NCI-H2081 treated with DMSO at 0.1 percent for 48 hours (cell line): Measurements from ENCODE around the gene SERPINF2.
A peak's percentile ranks its signal among the peaks of the same experiment; 100 is the strongest.
"Not testable (repeated sequence)": the region's sequence is repeated elsewhere in the genome, so short reads cannot be mapped to it uniquely, and the experiment has no call there.

ENCODE experiments used
- DNase-seq: peaks from one replicate; lab custom pipeline; 2025; lab: John Stamatoyannopoulos, UW

SERPINF2 gene

DNA sequence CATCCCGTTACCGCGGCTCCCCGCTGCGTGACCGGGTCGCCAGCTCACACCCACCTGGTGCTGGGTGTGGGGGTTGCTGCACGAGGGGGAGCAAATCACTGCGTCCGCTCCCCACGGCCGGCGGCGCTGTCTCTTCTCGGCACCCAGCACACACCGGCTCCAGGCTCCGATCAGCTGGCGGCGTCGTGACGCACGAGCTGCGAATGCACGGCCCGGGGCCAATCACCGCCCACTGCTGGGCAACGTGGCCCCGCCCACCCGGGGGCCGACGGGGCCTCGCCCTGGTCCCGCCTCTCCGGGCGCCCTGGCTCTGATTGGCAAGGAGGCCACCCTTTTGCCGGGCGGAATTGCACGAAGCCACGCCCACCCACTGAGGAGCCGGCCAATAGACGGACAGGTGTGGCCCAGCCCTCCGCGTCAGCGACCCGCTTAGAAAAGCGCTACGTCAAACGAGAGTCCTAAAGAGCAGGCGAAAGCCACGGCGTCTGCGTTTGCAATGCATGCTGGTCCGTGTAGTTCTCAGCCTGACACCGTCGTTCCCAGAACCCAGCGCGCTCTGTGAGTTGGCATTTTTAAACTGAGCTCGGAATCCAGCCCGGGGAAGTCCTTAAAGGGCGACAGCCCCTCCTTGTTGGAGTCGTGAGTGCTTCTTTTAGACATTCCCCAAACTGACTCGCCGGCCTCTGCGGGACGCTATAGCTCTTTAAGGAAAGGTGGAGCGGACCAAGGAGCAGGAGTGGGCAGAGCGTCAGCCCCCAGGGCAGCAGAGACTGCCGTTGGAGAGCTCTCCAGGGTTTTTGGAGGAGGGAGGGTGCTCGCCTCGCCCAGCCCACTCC lies 26.4 kb upstream of the SERPINF2 start:
- DNase-seq = peak; percentile 93

DNA sequence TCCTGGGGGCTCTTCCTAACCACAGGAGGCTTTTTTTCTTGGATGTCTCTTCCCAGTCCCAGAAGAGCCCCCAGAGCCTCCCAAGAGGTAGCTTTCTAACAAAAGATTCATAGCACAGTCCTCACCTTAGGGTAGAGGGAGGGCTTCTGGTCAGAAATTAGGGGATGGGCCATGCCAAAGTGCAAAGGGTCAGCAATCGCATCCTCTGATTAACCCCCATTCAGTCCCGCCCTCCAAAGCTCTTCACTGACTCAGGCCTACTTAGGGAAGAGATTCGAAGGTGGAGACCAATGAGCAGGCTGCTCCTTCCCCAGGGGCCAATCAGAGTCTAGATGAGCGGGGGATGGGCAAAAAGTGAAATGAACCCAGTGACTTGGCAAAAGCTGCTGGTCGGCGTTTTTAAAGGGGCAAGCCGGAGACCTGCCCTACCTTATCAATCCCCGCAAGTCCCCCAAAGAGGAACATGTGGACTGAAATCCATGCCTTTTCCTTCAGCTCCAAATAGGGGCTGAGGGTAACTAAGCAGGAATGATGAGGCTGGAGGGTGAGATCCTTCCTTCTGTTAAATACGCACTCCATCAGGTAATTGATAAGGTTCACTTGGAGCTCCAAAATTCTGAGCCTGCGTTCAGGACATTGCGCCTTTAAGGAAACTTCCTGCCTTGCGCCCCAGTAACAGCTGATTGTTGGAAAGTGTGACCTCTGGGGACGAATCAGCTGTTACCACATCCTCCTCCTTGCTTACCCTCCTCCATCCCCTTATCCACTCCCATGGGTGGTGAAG lies 25.6 kb upstream of the SERPINF2 start:
- DNase-seq = peak; percentile 56

- no peak for DNase-seq
These were observed 24.1 kb upstream of the SERPINF2 start for GRCh38 chr17:1718362-1719165.

DNA sequence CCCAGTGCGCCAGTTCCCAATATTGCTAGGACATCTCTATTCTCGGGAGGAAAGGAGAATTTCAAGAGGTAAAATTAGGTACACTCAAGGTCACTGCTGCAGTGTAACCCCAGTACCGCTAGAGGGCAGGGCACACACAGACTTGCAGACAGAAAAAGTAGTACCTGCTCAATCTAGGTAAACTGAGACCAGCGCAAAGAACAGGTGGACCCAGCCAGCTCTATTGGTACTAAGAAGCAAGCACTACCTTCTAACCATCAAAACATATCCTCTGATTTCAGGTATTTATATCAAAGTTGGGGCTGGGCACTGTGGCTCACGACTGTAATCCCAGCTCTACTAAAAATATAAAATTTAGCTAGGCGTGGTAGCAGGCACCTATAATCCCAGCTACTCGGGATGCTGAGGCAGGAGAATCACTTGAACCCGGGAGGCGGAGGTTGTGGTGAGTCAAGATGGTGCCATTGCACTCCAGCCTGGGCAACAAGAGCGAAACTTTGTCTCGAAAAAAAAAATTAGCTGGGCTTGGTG lies 21.8 kb upstream of the SERPINF2 start:
- DNase-seq = no peak

GRCh38 chr17:1722022-1722421 lies 20.6 kb upstream of the SERPINF2 start:
- DNase-seq = not testable (repeated sequence)

DNA sequence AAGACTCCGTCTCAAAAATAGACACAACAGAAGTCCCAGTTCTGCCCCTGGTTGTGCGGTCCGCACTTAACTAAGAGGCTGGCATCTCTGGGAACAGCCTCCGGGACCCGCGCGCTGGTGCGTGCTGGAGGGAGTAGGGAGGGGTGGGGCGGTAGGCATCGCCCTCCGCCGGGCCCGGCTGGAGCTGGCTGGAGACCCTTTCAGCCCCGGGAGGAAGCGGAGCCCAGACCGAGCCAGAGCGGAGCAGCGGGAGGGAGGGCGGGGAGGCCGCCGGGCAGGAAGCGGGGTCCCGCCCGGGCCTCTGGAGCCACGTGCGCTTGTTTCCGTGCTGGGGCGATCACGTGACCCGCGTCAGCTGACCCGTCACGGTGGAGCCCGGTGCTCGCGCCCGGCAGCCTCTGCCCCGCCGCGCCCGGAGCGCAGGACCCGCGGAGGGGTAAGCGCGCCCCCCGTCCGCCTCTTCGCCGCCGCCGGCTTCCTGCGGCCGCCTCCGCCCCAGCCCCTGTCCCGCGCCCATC lies 18.3 kb upstream of the SERPINF2 start, which contains the start of gene WDR81:
Gene WDR81, plus strand, starts transcription at position 354 of the 518 bp plus-strand sequence. CDS start 256 bp downstream, outside the sequence.
- DNase-seq = no peak

DNA sequence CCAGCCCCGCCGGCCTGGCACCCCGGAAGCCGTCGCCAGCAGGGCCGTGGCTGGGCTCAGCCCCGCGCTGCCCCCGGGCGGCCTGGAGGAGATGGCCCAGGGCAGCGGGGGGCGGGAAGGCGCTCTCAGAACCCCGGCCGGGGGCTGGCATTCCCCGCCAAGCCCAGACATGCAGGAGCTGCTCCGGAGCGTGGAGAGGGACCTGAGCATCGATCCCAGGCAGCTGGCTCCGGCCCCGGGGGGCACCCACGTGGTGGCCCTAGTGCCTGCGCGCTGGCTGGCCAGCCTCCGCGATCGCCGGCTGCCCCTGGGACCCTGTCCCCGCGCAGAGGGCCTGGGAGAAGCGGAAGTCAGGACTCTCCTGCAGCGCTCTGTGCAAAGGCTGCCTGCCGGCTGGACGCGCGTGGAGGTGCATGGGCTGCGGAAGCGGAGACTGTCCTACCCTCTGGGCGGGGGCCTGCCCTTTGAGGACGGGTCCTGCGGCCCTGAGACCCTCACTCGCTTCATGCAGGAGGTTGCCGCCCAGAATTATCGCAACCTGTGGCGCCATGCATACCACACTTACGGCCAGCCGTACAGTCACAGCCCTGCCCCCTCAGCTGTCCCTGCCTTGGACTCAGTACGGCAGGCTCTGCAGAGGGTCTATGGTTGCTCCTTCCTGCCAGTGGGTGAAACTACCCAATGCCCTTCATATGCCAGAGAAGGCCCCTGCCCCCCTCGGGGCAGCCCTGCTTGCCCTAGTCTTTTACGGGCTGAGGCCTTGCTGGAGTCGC lies 17.6 kb upstream of the SERPINF2 start:
- no peak for DNase-seq

DNA sequence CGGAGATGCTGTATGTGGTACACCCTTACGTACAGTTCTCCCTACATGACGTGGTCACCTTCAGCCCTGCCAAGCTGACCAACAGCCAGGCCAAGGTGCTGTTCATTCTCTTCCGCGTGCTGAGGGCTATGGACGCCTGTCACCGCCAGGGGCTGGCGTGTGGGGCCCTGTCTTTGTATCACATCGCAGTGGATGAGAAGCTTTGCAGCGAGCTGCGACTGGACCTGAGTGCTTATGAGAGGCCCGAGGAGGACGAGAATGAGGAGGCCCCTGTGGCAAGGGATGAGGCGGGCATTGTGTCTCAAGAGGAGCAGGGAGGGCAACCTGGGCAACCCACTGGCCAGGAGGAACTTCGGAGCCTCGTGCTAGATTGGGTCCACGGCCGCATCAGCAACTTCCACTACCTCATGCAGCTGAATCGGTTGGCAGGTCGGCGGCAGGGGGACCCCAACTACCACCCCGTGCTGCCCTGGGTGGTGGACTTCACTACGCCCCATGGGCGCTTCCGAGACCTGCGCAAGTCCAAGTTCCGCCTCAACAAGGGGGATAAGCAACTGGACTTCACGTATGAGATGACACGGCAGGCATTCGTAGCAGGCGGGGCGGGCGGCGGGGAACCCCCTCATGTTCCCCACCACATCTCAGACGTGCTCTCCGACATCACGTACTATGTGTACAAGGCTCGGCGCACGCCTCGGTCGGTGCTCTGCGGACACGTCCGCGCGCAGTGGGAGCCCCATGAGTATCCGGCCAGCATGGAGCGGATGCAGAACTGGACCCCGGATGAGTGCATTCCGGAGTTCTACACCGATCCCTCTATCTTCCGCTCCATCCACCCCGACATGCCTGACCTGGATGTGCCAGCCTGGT lies 16.8 kb upstream of the SERPINF2 start:
- no peak for DNase-seq

DNA sequence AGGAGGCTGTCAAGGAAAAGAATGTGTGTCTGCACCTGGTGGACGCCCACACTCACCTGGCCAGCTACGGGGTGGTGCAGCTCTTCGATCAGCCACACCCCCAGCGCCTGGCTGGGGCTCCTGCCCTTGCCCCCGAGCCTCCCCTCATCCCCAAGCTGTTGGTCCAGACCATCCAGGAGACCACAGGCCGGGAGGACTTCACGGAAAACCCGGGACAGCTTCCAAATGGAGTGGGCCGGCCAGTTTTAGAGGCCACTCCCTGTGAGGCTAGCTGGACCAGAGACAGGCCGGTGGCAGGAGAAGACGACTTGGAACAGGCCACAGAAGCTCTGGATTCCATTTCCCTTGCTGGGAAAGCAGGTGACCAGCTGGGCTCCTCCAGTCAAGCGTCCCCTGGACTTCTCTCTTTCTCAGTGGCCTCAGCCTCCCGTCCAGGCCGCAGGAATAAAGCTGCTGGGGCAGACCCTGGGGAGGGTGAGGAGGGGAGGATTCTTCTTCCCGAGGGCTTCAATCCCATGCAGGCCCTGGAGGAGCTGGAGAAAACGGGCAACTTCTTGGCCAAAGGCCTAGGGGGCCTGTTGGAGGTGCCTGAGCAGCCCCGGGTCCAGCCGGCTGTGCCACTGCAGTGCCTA lies 15.9 kb upstream of the SERPINF2 start:
- no peak for DNase-seq

GRCh38 chr17:1727258-1727789 lies 15.3 kb upstream of the SERPINF2 start:
- no peak for DNase-seq

GRCh38 chr17:1727876-1728630 lies 14.6 kb upstream of the SERPINF2 start:
- DNase-seq = no peak

DNA sequence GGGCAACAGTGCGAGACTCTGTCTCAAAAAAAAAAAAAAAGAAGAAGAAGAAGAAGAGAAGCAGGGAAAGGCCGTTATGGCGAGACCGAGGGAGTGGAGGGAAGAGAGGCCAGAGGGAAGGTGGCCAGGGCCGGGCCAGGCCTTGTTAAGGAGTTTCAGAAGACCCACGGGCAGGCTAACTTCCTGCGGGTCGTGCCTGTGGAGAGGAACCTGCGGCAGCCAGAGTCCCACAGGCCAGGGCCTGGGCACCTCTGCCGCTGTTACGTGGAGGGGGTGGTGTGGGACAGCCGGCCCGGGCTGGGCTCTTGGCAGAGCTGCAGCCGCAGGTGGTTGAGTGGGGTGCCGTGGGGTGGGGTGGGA lies 12.7 kb upstream of the SERPINF2 start:
- DNase-seq = no peak

DNA sequence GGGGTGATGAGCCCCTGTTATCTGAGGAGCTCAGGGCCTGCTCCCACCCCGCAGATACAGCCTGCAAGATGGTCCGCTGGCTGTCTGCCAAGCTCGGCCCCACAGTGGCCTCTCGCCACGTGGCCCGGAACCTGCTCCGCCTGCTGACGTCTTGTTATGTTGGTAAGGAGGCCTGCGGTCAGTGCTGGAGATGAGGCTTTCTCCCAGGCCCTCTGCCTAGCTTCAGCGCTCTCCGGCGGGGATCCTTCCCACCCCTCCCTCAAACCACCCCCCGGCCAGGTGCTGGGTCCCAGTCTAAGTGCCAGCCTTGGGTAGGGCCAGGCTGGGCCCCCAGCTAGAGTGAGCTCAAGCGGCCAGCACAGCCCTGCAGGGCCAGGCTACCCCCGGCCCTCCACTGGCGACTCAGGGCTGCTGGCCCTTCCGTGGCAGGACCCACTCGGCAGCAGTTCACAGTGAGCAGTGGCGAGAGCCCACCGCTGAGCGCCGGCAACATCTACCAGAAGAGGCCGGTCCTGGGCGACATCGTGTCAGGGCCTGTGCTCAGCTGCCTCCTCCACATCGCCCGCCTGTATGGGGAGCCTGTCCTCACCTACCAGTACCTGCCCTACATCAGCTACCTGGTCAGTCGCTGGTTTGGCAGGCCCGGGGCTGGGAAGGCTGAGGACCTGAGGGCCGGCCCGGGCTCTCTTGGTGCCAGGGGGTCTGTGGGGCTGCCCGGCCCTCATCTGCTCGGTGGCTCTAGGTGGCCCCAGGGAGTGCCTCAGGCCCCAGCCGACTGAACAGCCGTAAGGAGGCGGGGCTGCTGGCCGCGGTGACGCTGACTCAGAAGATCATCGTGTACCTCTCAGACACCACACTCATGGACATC lies 12.1 kb upstream of the SERPINF2 start:
- DNase-seq = no peak

- DNase-seq = no peak
These were observed 11.5 kb upstream of the SERPINF2 start for GRCh38 chr17:1731194-1731506.

DNA sequence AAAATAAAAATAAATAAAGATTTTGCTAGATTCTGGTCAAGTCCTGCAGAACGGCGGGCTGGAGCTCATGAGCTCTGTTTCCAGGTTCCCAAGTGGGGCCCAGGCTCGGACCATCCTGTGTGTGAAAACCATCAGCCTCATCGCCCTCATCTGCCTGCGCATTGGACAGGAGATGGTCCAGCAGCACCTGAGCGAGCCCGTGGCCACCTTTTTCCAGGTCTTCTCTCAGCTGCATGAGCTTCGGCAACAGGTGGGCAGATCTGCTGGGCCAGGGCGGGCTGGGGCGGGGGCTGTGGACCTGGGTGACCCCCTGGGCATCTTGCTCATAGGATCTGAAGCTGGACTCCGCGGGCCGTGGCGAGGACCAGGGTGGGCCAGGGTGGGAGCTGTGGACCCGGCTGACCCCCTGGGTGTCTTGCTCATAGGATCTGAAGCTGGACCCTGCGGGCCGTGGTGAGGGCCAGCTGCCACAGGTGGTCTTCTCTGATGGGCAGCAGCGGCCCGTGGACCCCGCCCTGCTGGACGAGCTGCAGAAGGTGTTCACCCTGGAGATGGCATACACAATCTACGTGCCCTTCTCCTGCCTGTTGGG lies 10.3 kb upstream of the SERPINF2 start:
- no peak for DNase-seq

DNA sequence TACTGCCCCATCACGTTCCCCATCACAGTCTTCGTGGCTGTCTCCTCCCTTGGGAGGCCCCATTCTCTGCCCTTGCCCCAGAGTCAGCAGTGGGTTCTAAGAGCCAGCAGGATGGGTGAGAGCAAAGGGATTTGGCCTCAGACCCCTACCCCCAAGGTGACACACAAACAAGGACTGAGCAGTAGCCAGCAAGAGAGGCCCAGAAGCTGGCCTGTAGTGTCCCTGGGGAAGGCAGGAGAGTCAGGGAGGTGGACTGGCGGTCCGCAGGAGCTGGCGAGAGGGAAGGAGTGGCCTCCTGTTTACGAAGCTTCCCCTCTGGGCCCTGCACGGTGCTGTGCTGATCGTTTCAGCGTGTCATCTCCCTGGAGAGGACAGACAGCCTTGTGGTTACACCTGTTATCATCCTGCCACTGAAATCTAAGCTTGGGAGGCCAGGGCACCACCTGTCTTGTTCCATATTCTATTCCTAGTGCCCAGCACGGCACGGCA lies 9.8 kb upstream of the SERPINF2 start:
- no peak for DNase-seq

DNA sequence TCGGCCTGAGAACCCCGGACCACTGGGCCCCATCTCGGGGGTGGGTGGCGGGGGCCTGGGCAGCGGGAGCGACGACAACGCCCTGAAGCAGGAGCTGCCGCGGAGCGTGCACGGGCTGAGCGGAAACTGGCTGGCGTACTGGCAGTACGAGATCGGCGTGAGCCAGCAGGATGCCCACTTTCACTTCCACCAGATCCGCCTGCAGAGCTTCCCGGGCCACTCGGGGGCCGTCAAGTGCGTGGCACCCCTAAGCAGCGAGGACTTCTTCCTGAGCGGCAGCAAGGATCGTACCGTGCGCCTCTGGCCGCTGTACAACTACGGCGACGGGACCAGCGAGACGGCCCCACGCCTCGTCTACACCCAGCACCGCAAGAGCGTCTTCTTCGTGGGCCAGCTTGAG lies 8.9 kb upstream of the SERPINF2 start:
- DNase-seq = no peak
